ENCODE measurements around the gene MLH3. TPM values are rescaled to one million over a fixed set of nuclear protein-coding genes. Genes with fewer than 3 reads are reported as not detected.

Gene MLH3
- total RNA-seq, 1 donor from 2014 or later: 33.4 TPM

- H3K4me3 ChIP-seq: no peak overlapping the region
- H3K4me1 ChIP-seq: peaks cover 6% of the 10 kb centered on the region
- intact Hi-C loops (cut with DNase I): no loop called here
- H3K36me3 ChIP-seq: no peaks in the 10 kb centered on the region
- H3K27me3 ChIP-seq: no peaks in the 10 kb centered on the region
- no peak for DNase-seq
- ATAC-seq: peak; percentile 3
- H3K27ac ChIP-seq: no peak overlapping the region
- no peak for TF ChIP-seq CTCF (IDR thresholded peaks at IDR 0.05)
- no peaks in the 10 kb centered on the region for H3K9me3 ChIP-seq
These were observed 70.4 kb downstream of the MLH3 start for GRCh38 chr14:74980731-74981461.

- Histone ChIP-seq H3K36me3 (no peaks in the 10 kb centered on the region), H3K27me3 (no peaks in the 10 kb centered on the region), H3K27ac (no peak overlapping the region), H3K9me3 (no peaks in the 10 kb centered on the region), H3K4me3 (no peak overlapping the region), H3K4me1 (peaks cover 6% of the 10 kb centered on the region)
- no peak for TF ChIP-seq CTCF (IDR thresholded peaks at IDR 0.05)
- ATAC-seq: no peak
- intact Hi-C loops (cut with DNase I): no loop called here
- no peak for DNase-seq
These were observed 70.9 kb downstream of the MLH3 start for GRCh38 chr14:74980398-74980730.

GRCh38 chr14:74979442-74980397, 71.5 kb downstream of the MLH3 start:
- H3K4me3 ChIP-seq: no peak overlapping the region
- ATAC-seq (peak; percentile 9), DNase-seq (no peak)
- no peak overlapping the region for H3K27ac ChIP-seq
- no peak for TF ChIP-seq CTCF (IDR thresholded peaks at IDR 0.05)
- H3K36me3 ChIP-seq: no peaks in the 10 kb centered on the region
- no peaks in the 10 kb centered on the region for H3K9me3 ChIP-seq
- no peaks in the 10 kb centered on the region for H3K27me3 ChIP-seq
- H3K4me1 ChIP-seq: peaks cover 7% of the 10 kb centered on the region
- intact Hi-C loops (cut with DNase I): no loop called here

- ATAC-seq (no peak), DNase-seq (no peak)
- intact Hi-C loops (cut with DNase I): no loop called here
- Histone ChIP-seq H3K4me1 (peaks cover 12% of the 10 kb centered on the region), H3K9me3 (no peaks in the 10 kb centered on the region), H3K27me3 (no peaks in the 10 kb centered on the region), H3K36me3 (no peaks in the 10 kb centered on the region), H3K4me3 (no peak overlapping the region), H3K27ac (no peak overlapping the region)
- no peak for TF ChIP-seq CTCF (IDR thresholded peaks at IDR 0.05)
These were observed 72.2 kb downstream of the MLH3 start for GRCh38 chr14:74979029-74979428.

GRCh38 chr14:74978416-74978947, 72.8 kb downstream of the MLH3 start:
- Histone ChIP-seq H3K4me3 (no peak overlapping the region), H3K27me3 (no peaks in the 10 kb centered on the region), H3K4me1 (peaks cover 13% of the 10 kb centered on the region), H3K36me3 (no peaks in the 10 kb centered on the region), H3K27ac (no peak overlapping the region), H3K9me3 (no peaks in the 10 kb centered on the region)
- no peak for TF ChIP-seq CTCF (IDR thresholded peaks at IDR 0.05)
- intact Hi-C loops (cut with DNase I): no loop called here
- DNase-seq (no peak), ATAC-seq (no peak)

Measured in upper lobe of right lung (tissue), 1 donor.